Natural killer cell (primary cell): ENCODE results near the gene ADPRH. TPM values are rescaled to one million over a fixed set of nuclear protein-coding genes. Genes with fewer than 3 reads are reported as not detected.
A peak's percentile ranks its signal among the peaks of the same experiment; 100 is the strongest.

ENCODE experiments used
- ATAC-seq, 3 donors: fragments of 150-1000 bp in 2 of 3; fragments of 200-7000 bp in 1 of 3; cut with Tn5 transposase; 1 replicate in 1 of 3; 2 replicates in 2 of 3; pipeline ENCODE4 v1.10.0; 2021; ENCODE audit warnings: mild to moderate bottlenecking in 2 of 3, moderate library complexity in 2 of 3
- DNase-seq, 2 donors: peaks; one replicate each; pipeline versions ENCODE4 v3.0.0 to v3.0.0-alpha.2; 2013 to 2021; ENCODE audit warnings: mixed read lengths in 1 of 2
- H3K27ac ChIP-seq: one replicate; pipeline ENCODE4 v1.5.1; 2013; ENCODE audit warnings: mild to moderate bottlenecking, low read length
- H3K27me3 ChIP-seq: one replicate; pipeline ENCODE4 v1.6.1; 2013; ENCODE audit warnings: low read length; ENCODE audit not compliant: control insufficient read depth, insufficient read depth
- H3K36me3 ChIP-seq: one replicate; pipeline ENCODE4 v1.6.1; 2013; ENCODE audit warnings: low read length; ENCODE audit not compliant: control insufficient read depth, insufficient read depth
- H3K4me1 ChIP-seq: one replicate; pipeline ENCODE4 v1.6.1; 2013; ENCODE audit warnings: low read length; ENCODE audit not compliant: control insufficient read depth, insufficient read depth
- H3K4me3 ChIP-seq: one replicate; pipeline ENCODE4 v1.5.1; 2013; ENCODE audit warnings: low read length
- H3K9me3 ChIP-seq: one replicate; pipeline ENCODE4 v1.6.1; 2013; ENCODE audit warnings: low read length; ENCODE audit not compliant: control insufficient read depth, insufficient read depth
- H3K27ac Mint-ChIP-seq, 2 donors: one replicate each; pipeline ENCODE4 v1.8.0; 2022; ENCODE audit warnings: mild to moderate bottlenecking in 2 of 2, mixed read lengths in 2 of 2, moderate library complexity in 1 of 2
- H3K27me3 Mint-ChIP-seq, 2 donors: one replicate each; pipeline ENCODE4 v1.8.0; 2022; ENCODE audit warnings: low read depth in 2 of 2, mixed read lengths in 2 of 2
- H3K36me3 Mint-ChIP-seq: one replicate; pipeline ENCODE4 v1.8.0; 2022; ENCODE audit warnings: mixed read lengths
- H3K4me1 Mint-ChIP-seq, 2 donors: one replicate each; pipeline ENCODE4 v1.8.0; 2022; ENCODE audit warnings: mixed read lengths in 2 of 2
- H3K4me3 Mint-ChIP-seq: one replicate; pipeline ENCODE4 v1.8.0; 2022; ENCODE audit warnings: mild to moderate bottlenecking, moderate library complexity, mixed read lengths
- H3K9me3 Mint-ChIP-seq, 2 donors: one replicate each; pipeline ENCODE4 v1.8.0; 2022; ENCODE audit warnings: mixed read lengths in 2 of 2
- CTCF ChIP-seq: fragments of 200-600 bp; IDR thresholded peaks from one replicate; pipeline ENCODE4 v1.8.0; 2022; ENCODE audit warnings: antibody characterized with exemption
- WGBS: methylation state at CpG from one replicate; pipeline ENCODE4 v1.1.7; 2013; ENCODE audit warnings: missing lambda C conversion rate; ENCODE audit not compliant: insufficient coverage; 5-methylcytosine and 5-hydroxymethylcytosine counted together
- intact Hi-C: fragments of 100-400 bp; cut with micrococcal nuclease; formaldehyde crosslinking; loops from one replicate; pipeline ENCODE4 v1.14.2; 2022
- total RNA-seq, 4 donors: library from RNA; stranded (reverse); fragments of 120-200 nt in 1 of 4; gene quantifications; one replicate each; pipeline versions ENCODE4 v1.2.3 to v1.2.4, GENCODE V29; 2013 to 2022

The ADPRH gene
- total RNA-seq, 3 donors from 2014 or later (not counting 1 experiment from before 2014, with no cell fraction given) = 3.8 to 6.2 (median 4.5) TPM

- no peak for ATAC-seq
- Histone ChIP-seq H3K9me3 (no peaks in the 10 kb centered on the region), H3K4me3 (no peak overlapping the region), H3K36me3 (no peaks in the 10 kb centered on the region), H3K27ac (no peak overlapping the region), H3K4me1 (peaks cover 12% of the 10 kb centered on the region), H3K27me3 (no peaks in the 10 kb centered on the region)
- peaks cover 5 to 6% of the 10 kb centered on the region in 2 donors for H3K4me1 Mint-ChIP-seq
- 89% methylated on average over 7 of the region's 7 CpGs for WGBS
- no peak for TF ChIP-seq CTCF
- H3K27me3 Mint-ChIP-seq = peaks cover 0 to 6% of the 10 kb centered on the region in 2 donors
- H3K27ac Mint-ChIP-seq = no peak overlapping the region
- no peaks in the 10 kb centered on the region for H3K9me3 Mint-ChIP-seq
- no peaks in the 10 kb centered on the region for H3K36me3 Mint-ChIP-seq
- no peak overlapping the region for H3K4me3 Mint-ChIP-seq
- no peak for DNase-seq
- intact Hi-C loops = no loop called here
Measured at GRCh38 chr3:119557192-119557876, 22.0 kb upstream of the ADPRH start.

GRCh38 chr3:119557877-119558269 lies 21.4 kb upstream of the ADPRH start:
- H3K27ac Mint-ChIP-seq = no peak overlapping the region
- Histone ChIP-seq H3K9me3 (no peaks in the 10 kb centered on the region), H3K36me3 (no peaks in the 10 kb centered on the region), H3K4me1 (peaks cover 18% of the 10 kb centered on the region), H3K27ac (no peak overlapping the region), H3K4me3 (no peak overlapping the region), H3K27me3 (no peaks in the 10 kb centered on the region)
- H3K4me3 Mint-ChIP-seq = no peak overlapping the region
- H3K27me3 Mint-ChIP-seq = peaks cover 0 to 6% of the 10 kb centered on the region in 2 donors
- no peaks in the 10 kb centered on the region for H3K9me3 Mint-ChIP-seq
- no peaks in the 10 kb centered on the region for H3K36me3 Mint-ChIP-seq
- TF ChIP-seq CTCF = no peak
- intact Hi-C loops = no loop called here
- ATAC-seq (no peak), DNase-seq (no peak)
- 52% methylated on average over 3 of the region's 3 CpGs for WGBS
- peaks cover 5 to 6% of the 10 kb centered on the region in 2 donors for H3K4me1 Mint-ChIP-seq

- peak overlapping the region; percentile 23 for H3K27ac ChIP-seq
- 84% methylated on average over 8 of the region's 9 CpGs for WGBS
- peaks cover 5 to 6% of the 10 kb centered on the region in 2 donors for H3K4me1 Mint-ChIP-seq
Measured at GRCh38 chr3:119558626-119559317, 20.5 kb upstream of the ADPRH start.

More at GRCh38 chr3:119558626-119559317, 20.5 kb upstream of the ADPRH start:
- no peaks in the 10 kb centered on the region for H3K9me3 Mint-ChIP-seq
- no peak overlapping the region for H3K4me3 Mint-ChIP-seq
- intact Hi-C loops = loop anchor here (1.0 kb wide), 2 partner anchors 283 to 676 kb away; no protein-coding TSS in a partner anchor
- no peaks in the 10 kb centered on the region for H3K36me3 Mint-ChIP-seq
- Histone ChIP-seq H3K27me3 (no peaks in the 10 kb centered on the region), H3K36me3 (no peaks in the 10 kb centered on the region), H3K9me3 (no peaks in the 10 kb centered on the region), H3K4me3 (peak overlapping the region; percentile 19), H3K4me1 (peaks cover 19% of the 10 kb centered on the region)
- no peak for DNase-seq
- no peak overlapping the region for H3K27ac Mint-ChIP-seq
- no peak for TF ChIP-seq CTCF
- H3K27me3 Mint-ChIP-seq = peaks cover 0 to 6% of the 10 kb centered on the region in 2 donors
- ATAC-seq = no peak
